Measurements from ENCODE around the gene PLSCR1.
A peak's percentile ranks its signal among the peaks of the same experiment; 100 is the strongest.
"Not testable (repeated sequence)": the region's sequence is repeated elsewhere in the genome, so short reads cannot be mapped to it uniquely, and the experiment has no call there.

Gene PLSCR1

GRCh38 chr3:146513386-146514051 is 30.9 kb downstream of the PLSCR1 start:
- no peak for DNase-seq (ENCODE audit: low spot score)

- no peak for DNase-seq (ENCODE audit: low spot score)
These were observed 32.8 kb downstream of the PLSCR1 start for GRCh38 chr3:146511402-146512134.

GRCh38 chr3:146507331-146508120 is 36.9 kb downstream of the PLSCR1 start:
- DNase-seq (ENCODE audit: low spot score): no peak

GRCh38 chr3:146505516-146505915 is 38.9 kb downstream of the PLSCR1 start:
- DNase-seq (ENCODE audit: low spot score): no peak

GRCh38 chr3:146504498-146505197 is 39.8 kb downstream of the PLSCR1 start:
- DNase-seq (ENCODE audit: low spot score): no peak

GRCh38 chr3:146503461-146504202 is 40.8 kb downstream of the PLSCR1 start:
- no peak for DNase-seq (ENCODE audit: low spot score)

- DNase-seq (ENCODE audit: low spot score): no peak
These were observed 41.4 kb downstream of the PLSCR1 start for GRCh38 chr3:146502887-146503460.

GRCh38 chr3:146501752-146502151 is 42.7 kb downstream of the PLSCR1 start:
- no peak for DNase-seq (ENCODE audit: low spot score)

GRCh38 chr3:146499701-146500100 is 44.7 kb downstream of the PLSCR1 start:
- no peak for DNase-seq (ENCODE audit: low spot score)

- DNase-seq (ENCODE audit: low spot score): peak; percentile 4
These were observed 46.2 kb downstream of the PLSCR1 start for GRCh38 chr3:146498002-146498736.

- DNase-seq (ENCODE audit: low spot score): not testable (repeated sequence)
These were observed 47.1 kb downstream of the PLSCR1 start for GRCh38 chr3:146497145-146497843.

- DNase-seq (ENCODE audit: low spot score): no peak
These were observed 47.7 kb downstream of the PLSCR1 start for GRCh38 chr3:146496726-146497125.

- no peak for DNase-seq (ENCODE audit: low spot score)
These were observed 48.2 kb downstream of the PLSCR1 start for GRCh38 chr3:146496251-146496650.

GRCh38 chr3:146493761-146494160 is 50.6 kb downstream of the PLSCR1 start:
- DNase-seq (ENCODE audit: low spot score): no peak

GRCh38 chr3:146493221-146493620 is 51.2 kb downstream of the PLSCR1 start:
- no peak for DNase-seq (ENCODE audit: low spot score)

GRCh38 chr3:146491303-146491702 is 53.1 kb downstream of the PLSCR1 start:
- no peak for DNase-seq (ENCODE audit: low spot score)

- DNase-seq (ENCODE audit: low spot score): no peak
These were observed 59.1 kb downstream of the PLSCR1 start for GRCh38 chr3:146485297-146485696.

- no peak for DNase-seq (ENCODE audit: low spot score)
These were observed 68.2 kb downstream of the PLSCR1 start for GRCh38 chr3:146476094-146476740.

GRCh38 chr3:146474976-146475375 is 69.4 kb downstream of the PLSCR1 start:
- not testable (repeated sequence) for DNase-seq (ENCODE audit: low spot score)

All from CD4-positive, alpha-beta T cell treated with Interleukin-6 at 100 ng/mL for 8 hours (primary cell).